ENCODE data around the gene MRPS2.

Gene MRPS2

DNA sequence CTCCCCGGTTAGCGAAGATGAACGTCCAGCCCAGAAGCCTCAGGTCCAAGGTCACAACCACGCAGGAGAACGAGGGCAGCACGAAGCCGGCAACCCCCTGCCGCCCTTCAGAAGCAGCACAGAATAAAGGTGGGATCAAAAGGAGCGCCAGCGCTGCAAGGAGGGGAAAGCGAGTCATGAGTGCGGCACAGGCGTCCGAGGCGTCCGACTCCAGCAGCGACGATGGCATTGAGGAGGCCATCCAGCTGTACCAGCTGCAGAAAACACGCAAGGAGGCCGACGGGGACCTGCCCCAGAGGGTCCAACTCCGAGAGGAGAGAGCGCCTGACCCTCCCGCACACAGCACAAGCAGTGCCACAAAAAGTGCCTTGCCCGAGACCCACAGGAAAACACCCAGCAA, 15.1 kb upstream of the MRPS2 start:
- no peaks in the 10 kb centered on the region for H3K27me3 ChIP-seq (ENCODE audit: control insufficient read depth, insufficient read depth, low read length)
- H3K27ac ChIP-seq, result no peak overlapping the region
- no peaks in the 10 kb centered on the region for H3K4me1 ChIP-seq
- H3K9ac ChIP-seq, result no peak overlapping the region
- no peak overlapping the region for H2AFZ ChIP-seq
- TF ChIP-seq, protein P1, sequence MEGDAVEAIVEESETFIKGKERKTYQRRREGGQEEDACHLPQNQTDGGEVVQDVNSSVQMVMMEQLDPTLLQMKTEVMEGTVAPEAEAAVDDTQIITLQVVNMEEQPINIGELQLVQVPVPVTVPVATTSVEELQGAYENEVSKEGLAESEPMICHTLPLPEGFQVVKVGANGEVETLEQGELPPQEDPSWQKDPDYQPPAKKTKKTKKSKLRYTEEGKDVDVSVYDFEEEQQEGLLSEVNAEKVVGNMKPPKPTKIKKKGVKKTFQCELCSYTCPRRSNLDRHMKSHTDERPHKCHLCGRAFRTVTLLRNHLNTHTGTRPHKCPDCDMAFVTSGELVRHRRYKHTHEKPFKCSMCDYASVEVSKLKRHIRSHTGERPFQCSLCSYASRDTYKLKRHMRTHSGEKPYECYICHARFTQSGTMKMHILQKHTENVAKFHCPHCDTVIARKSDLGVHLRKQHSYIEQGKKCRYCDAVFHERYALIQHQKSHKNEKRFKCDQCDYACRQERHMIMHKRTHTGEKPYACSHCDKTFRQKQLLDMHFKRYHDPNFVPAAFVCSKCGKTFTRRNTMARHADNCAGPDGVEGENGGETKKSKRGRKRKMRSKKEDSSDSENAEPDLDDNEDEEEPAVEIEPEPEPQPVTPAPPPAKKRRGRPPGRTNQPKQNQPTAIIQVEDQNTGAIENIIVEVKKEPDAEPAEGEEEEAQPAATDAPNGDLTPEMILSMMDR (IDR thresholded peaks at IDR 0.05), result no peak
- no peaks in the 10 kb centered on the region for H3K36me3 ChIP-seq (ENCODE audit: control insufficient read depth, insufficient read depth, low read length)
- H3K79me2 ChIP-seq, result no peaks in the 10 kb centered on the region
- no peak overlapping the region for H3K4me3 ChIP-seq (ENCODE audit: low read depth, low read length)
- no peak overlapping the region for H3K4me2 ChIP-seq (ENCODE audit: low read length)
- H3K9me3 ChIP-seq (ENCODE audit: control insufficient read depth, low read length), result no peaks in the 10 kb centered on the region

DNA sequence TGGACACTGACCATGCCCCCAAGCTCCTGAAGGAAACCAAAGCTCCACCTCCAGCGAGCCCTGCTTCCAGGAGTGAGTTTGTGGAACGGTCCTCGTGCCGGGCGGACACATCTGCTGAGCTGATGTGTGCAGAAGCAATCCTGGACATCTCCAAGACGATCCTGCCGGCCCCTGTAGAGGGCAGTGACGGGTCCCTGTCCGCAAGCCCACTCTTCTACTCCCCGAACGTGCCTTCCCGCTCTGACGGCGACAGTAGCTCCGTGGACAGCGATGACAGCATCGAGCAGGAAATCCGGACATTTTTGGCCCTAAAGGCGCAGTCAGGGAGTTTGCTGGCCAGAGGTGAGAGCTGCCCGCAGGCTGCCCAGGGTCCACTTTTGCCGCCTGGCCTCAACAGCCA, 14.7 kb upstream of the MRPS2 start:
- no peaks in the 10 kb centered on the region for H3K4me1 ChIP-seq
- H3K4me3 ChIP-seq (ENCODE audit: low read depth, low read length), result no peak overlapping the region
- no peaks in the 10 kb centered on the region for H3K27me3 ChIP-seq (ENCODE audit: control insufficient read depth, insufficient read depth, low read length)
- TF ChIP-seq, protein P1 (IDR thresholded peaks at IDR 0.05), result no peak
- H2AFZ ChIP-seq, result no peak overlapping the region
- H3K36me3 ChIP-seq (ENCODE audit: control insufficient read depth, insufficient read depth, low read length), result no peaks in the 10 kb centered on the region
- H3K9ac ChIP-seq, result no peak overlapping the region
- no peak overlapping the region for H3K27ac ChIP-seq
- no peaks in the 10 kb centered on the region for H3K9me3 ChIP-seq (ENCODE audit: control insufficient read depth, low read length)
- no peaks in the 10 kb centered on the region for H3K79me2 ChIP-seq
- H3K4me2 ChIP-seq (ENCODE audit: low read length), result no peak overlapping the region

GRCh38 chr9:135486267-135487065, 14.0 kb upstream of the MRPS2 start:
- Histone ChIP-seq H3K9me3 (ENCODE audit: control insufficient read depth, low read length) (no peaks in the 10 kb centered on the region), H3K4me2 (ENCODE audit: low read length) (no peak overlapping the region), H3K9ac (no peak overlapping the region), H3K4me1 (no peaks in the 10 kb centered on the region), H3K4me3 (ENCODE audit: low read depth, low read length) (no peak overlapping the region), H3K27me3 (ENCODE audit: control insufficient read depth, insufficient read depth, low read length) (no peaks in the 10 kb centered on the region), H2AFZ (no peak overlapping the region), H3K27ac (no peak overlapping the region), H3K36me3 (ENCODE audit: control insufficient read depth, insufficient read depth, low read length) (no peaks in the 10 kb centered on the region), H3K79me2 (no peaks in the 10 kb centered on the region)
- TF ChIP-seq, protein P1 (IDR thresholded peaks at IDR 0.05), result no peak

GRCh38 chr9:135487281-135488012, 13.0 kb upstream of the MRPS2 start:
- Histone ChIP-seq H3K27ac (no peak overlapping the region), H3K9ac (no peak overlapping the region), H2AFZ (no peak overlapping the region), H3K36me3 (ENCODE audit: control insufficient read depth, insufficient read depth, low read length) (no peaks in the 10 kb centered on the region), H3K27me3 (ENCODE audit: control insufficient read depth, insufficient read depth, low read length) (no peaks in the 10 kb centered on the region), H3K4me1 (no peaks in the 10 kb centered on the region), H3K4me2 (ENCODE audit: low read length) (no peak overlapping the region), H3K4me3 (ENCODE audit: low read depth, low read length) (no peak overlapping the region), H3K79me2 (no peaks in the 10 kb centered on the region), H3K9me3 (ENCODE audit: control insufficient read depth, low read length) (no peaks in the 10 kb centered on the region)
- TF ChIP-seq, protein P1 (IDR thresholded peaks at IDR 0.05), result no peak
